T follicular helper cell (primary cell): ENCODE data around the gene CEP250.
"Not testable (repeated sequence)": the region's sequence is repeated elsewhere in the genome, so short reads cannot be mapped to it uniquely, and the experiment has no call there.

Experiments used
- DNase-seq: peaks from one replicate; pipeline ENCODE4 v3.0.0-alpha.2; 2020; ENCODE audit warnings: low read depth

Gene CEP250

DNA sequence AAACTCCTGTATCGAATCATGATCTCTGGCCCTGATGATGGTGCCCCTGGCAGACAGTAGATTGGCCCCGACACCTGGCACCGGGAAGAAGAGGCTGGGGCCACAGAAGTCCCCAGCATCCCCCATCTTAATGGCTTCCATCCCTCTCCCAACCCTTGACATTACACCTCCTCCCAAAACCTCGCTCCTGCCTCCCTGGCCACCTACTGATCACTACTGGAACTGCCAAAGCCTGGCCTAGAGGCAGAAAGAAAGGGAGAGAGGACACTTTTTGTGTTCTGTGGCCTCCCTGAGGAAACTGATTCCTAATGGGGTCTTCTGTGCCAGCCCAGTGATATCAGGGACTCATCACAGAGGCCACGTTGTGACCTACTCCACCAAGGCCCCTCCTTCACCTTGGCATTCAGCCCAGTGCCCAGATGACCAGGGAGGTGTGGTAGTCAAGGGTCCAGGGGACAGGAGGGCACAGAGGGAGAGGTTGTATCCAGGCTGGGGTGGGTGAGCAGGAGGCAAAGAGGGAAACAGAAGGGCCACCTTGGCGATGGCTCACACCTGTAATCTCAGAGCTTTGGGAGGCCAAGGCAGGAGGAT is 68.0 kb downstream of the CEP250 start:
- DNase-seq: peak; percentile 3

DNA sequence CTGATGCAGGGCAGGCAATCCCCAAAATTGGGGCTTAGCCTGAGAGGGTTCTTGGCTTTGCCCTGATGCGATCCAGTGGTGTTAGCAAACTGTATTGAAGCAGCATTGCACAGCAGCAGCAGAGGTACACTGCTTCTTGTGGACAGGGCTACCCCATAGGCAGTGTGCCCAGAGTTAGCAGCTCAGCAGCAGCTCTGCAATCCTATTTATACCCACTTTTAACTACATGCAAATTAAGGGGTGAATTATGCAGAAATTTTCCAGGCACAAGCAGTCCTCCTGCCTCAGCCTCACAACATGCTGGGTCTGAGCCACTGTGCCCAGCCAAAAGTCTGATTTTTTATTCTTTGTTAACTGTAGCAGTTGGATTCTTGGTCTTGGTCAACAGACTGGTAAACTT is 70.2 kb downstream of the CEP250 start:
- DNase-seq: no peak

GRCh38 chr20:35527122-35527769 is 71.8 kb downstream of the CEP250 start:
- no peak for DNase-seq

DNA sequence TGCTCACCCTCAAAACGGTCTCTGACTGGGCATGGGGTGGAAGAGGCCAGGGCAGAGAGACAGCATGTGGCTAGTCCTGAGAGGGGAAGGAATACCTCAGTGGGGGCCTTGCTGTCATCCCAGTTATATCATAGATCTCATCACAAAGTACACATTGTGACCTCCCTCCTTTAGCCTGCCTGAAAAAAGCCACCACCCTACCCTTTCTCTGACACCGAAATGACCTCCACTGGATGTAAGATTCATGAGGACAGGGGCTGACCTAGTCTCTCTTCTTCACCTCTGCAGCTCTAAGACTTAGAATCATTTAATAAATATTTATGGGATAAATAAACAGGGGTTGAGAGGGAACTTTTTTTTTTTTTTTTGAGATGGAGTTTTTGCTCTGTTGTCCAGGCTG is 74.2 kb downstream of the CEP250 start, which contains the start of gene C20orf173:
Gene C20orf173 (minus strand): TSS at position 101 of the 400 bp plus-strand sequence. CDS start 279 bp downstream, outside the sequence.
- no peak for DNase-seq

DNA sequence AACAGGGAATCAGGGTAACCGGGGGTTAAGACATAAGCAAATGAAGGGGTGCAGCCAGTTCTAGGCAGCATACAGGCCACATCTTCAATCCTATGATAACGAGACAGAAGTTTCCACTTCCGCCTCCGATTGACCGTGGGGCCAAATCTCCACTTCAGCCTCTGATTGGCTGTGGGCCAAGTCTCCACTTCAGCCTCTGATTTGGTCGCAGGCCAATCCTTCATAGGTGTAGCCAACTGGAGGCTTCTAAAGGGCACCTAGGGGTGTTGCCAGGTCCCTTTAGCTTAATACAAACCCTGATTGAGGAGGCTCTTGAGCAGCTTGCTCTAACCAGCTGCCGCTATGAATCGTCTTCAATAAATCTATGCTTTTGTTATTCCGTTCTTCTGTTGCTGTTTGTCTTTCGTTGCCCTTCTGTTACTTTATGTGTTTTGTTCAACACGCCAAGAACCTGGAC is 84.4 kb downstream of the CEP250 start:
- no peak for DNase-seq

GRCh38 chr20:35541118-35541782 is 85.9 kb downstream of the CEP250 start:
- DNase-seq: no peak

DNA sequence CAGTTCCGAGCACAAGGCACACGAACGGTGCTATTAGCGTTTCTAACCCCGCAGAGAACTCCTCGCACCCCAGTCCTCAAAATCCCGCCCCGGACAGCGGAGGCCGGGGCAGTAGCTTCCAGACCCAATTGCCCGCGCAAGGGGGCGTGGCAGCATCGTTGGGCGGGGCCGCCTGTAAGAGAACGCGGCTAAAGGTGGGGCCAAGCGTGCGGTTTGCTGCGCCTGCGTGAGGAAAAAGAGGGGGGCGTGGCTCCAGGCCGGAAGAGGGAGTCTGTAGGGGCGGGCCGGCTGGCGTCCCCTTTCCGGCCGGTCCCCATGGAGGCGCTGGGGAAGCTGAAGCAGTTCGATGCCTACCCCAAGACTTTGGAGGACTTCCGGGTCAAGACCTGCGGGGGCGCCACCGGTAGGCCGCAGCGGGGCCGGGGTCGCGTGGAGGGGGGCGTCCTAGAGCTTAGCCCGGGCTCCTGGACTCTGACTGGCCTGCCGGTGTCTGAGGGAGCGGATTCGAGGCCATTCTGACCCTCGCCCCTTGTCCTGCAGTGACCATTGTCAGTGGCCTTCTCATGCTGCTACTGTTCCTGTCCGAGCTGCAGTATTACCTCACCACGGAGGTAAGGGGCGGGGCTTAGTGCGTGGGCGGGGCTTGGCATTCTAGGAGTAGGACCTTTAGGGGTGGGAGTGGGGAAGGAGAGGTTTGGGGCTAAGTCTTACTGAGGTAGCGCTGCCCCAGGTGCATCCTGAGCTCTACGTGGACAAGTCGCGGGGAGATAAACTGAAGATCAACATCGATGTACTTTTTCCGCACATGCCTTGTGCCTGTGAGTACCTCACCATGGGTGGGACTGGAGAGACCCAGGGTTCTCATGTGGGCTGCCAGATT is 86.6 kb downstream of the CEP250 start, which contains the start of gene ERGIC3:
Gene ERGIC3 (plus strand): TSS at position 296 of the 880 bp plus-strand sequence. CDS start 20 bp downstream, at position 316.
- DNase-seq: peak; percentile 96

- DNase-seq: no peak
These were observed 87.6 kb downstream of the CEP250 start for GRCh38 chr20:35542990-35543389.

- no peak for DNase-seq
These were observed 89.0 kb downstream of the CEP250 start for GRCh38 chr20:35544436-35544835.

DNA sequence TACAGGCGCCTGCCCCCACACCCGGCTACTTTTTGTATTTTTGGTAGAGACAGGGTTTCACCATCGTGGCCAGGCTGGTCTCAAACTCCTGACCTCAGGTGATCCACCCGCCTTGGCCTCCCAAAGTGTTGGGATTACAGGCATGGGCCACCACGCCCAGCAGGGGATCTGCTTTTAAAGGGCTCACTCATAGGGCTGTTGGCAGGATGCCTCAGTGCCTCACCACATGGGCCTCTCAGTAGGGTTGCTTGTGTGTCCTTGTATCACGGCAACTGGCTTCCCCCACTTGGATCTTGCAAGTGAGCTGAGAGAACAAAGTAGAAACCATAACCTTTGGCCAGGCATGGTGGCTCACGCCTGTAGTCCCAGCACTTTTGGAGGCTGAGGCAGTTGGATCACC is 89.5 kb downstream of the CEP250 start:
- not testable (repeated sequence) for DNase-seq

- DNase-seq: no peak
These were observed 90.7 kb downstream of the CEP250 start for GRCh38 chr20:35546127-35546526.

DNA sequence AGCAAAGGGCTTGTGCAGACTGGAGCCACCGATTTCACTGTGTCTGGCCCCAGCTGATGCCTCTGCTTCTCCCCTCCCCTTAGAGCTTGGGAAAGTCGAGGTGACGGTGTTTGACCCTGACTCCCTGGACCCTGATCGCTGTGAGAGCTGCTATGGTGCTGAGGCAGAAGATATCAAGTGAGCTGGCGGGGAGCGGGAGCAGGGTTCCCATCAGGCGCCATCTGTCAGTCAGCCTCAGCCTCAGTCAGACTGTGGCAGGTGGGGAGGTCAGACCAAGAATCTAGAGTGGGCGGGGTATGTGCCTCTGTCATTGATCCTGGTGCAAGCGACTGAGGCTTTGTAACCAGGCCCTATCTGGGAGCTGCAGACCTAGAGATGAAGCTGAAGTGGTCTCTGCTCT is 91.9 kb downstream of the CEP250 start:
- DNase-seq: no peak

- DNase-seq: no peak
These were observed 96.1 kb downstream of the CEP250 start for GRCh38 chr20:35551503-35551902.

- DNase-seq: no peak
These were observed 97.5 kb downstream of the CEP250 start for GRCh38 chr20:35552914-35553313.

- DNase-seq: not testable (repeated sequence)
These were observed 100.1 kb downstream of the CEP250 start for GRCh38 chr20:35555461-35555860.

GRCh38 chr20:35555951-35556645 is 100.7 kb downstream of the CEP250 start:
- DNase-seq: no peak

DNA sequence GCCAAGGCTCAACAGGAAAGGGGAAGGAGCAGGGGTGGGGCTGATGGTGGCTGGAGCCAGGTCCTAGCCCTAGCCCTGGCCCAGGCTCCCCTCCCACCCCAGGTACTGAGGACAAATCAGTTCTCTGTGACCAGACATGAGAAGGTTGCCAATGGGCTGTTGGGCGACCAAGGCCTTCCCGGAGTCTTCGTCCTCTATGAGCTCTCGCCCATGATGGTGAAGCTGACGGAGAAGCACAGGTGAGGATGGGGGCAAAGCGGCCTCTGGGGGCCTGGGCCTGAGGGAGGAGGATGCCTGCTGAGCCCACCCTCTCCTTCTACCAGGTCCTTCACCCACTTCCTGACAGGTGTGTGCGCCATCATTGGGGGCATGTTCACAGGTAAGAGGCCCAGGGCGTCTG is 101.5 kb downstream of the CEP250 start:
- no peak for DNase-seq

GRCh38 chr20:35558451-35558850 is 103.1 kb downstream of the CEP250 start:
- no peak for DNase-seq

DNA sequence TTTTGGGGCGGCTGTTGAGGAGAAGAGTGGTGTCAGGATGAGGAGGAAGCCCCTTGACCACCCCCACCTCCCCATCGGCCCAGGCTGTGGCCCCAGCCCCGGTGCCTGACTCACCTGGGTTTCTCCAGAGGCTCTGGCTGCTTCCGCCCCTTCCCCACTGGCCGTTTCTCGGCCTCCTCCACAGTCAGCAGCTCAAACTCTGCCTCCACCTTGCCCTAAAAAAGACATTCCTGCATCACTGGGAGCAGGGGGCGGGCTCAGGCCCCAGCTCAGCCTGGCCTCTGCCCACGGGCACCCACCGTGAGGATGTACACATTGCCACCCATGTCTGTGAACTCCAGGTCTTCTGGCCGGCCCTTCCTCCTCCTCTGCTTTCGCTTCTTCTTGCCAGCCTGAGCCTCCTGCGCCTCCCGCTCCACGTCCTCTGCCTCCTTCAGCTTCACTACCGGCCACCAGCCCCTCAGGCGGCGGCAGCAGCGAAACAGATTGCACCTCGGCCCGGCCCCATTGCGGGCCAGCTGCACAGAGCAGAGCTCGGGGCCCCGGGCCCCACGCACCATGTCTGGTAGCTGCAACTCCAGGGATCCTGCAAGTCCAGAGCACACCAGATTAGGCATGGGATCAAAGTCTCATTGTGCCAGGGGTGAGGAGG is 103.8 kb downstream of the CEP250 start:
- DNase-seq: no peak

GRCh38 chr20:35560105-35560511 is 104.7 kb downstream of the CEP250 start:
- no peak for DNase-seq

- no peak for DNase-seq
These were observed 105.1 kb downstream of the CEP250 start for GRCh38 chr20:35560541-35560940.
